Uterus (tissue), 4 donors: ENCODE data around the gene WDR35. TPM values are rescaled to one million over a fixed set of nuclear protein-coding genes. Genes with fewer than 3 reads are reported as not detected.
"Not testable (repeated sequence)": the region's sequence is repeated elsewhere in the genome, so short reads cannot be mapped to it uniquely, and the experiment has no call there.

Experiments
- DNase-seq, 2 donors: peaks; one replicate each; pipeline ENCODE4 v3.0.0-alpha.2; 2019 to 2020
- H3K27ac ChIP-seq, 2 donors: fragments of 200-600 bp; sonication (generic); 1 replicate in 1 of 2; 2 replicates in 1 of 2; pipeline ENCODE4 v1.5.1; 2016 to 2018
- H3K27me3 ChIP-seq, 2 donors: fragments of 200-600 bp; sonication (generic); one replicate each; pipeline ENCODE4 v1.5.1; 2018 to 2019; ENCODE audit warnings: control low read depth in 1 of 2
- H3K36me3 ChIP-seq, 2 donors: fragments of 200-600 bp; sonication (generic); one replicate each; pipeline ENCODE4 v1.5.1; 2019; ENCODE audit warnings: control low read depth in 1 of 2
- H3K4me1 ChIP-seq, 2 donors: fragments of 200-600 bp; sonication (generic); one replicate each; pipeline ENCODE4 v1.5.1; 2018 to 2019; ENCODE audit warnings: control low read depth in 1 of 2
- H3K4me3 ChIP-seq, 2 donors: fragments of 200-600 bp; sonication (generic); 1 replicate in 1 of 2; 2 replicates in 1 of 2; pipeline ENCODE4 v1.5.1; 2018 to 2019; ENCODE audit warnings: mild to moderate bottlenecking in 1 of 2
- H3K9me3 ChIP-seq, 2 donors: fragments of 200-600 bp; sonication (generic); one replicate each; pipeline ENCODE4 v1.5.1; 2019; ENCODE audit warnings: control low read depth in 1 of 2
- CTCF ChIP-seq, 4 experiments: fragments of 200-600 bp in 2 of 4; fragments of 450-650 bp in 2 of 4; sonication (generic) in 2 of 4; IDR thresholded peaks; one replicate each; pipeline ENCODE4 v1.5.1; 2016 to 2019; ENCODE audit warnings: antibody characterized with exemption in 4 of 4, mild to moderate bottlenecking in 2 of 4, moderate library complexity in 1 of 4
- POLR2A ChIP-seq, 2 donors: fragments of 450-650 bp; IDR thresholded peaks; one replicate each; pipeline ENCODE4 v1.6.1; 2016; ENCODE audit warnings: antibody characterized with exemption in 2 of 2, mild to moderate bottlenecking in 1 of 2, moderate library complexity in 1 of 2
- intact Hi-C: fragments of 100-400 bp; cut with DNase I; formaldehyde crosslinking; loops from one replicate; pipeline ENCODE4 v1.15.1; 2023; ENCODE audit warnings: low total_unique reads
- total RNA-seq, 4 donors: library from RNA; depleted of rRNA in 3 of 4; stranded (reverse); fragments of >200 nt in 3 of 4; gene quantifications; one replicate each; pipeline versions ENCODE4 v1.1.0 to v1.2.4, GENCODE V29; 2014 to 2023
- donor health status: DM: yes; HTN: yes; CAD: no.

Gene WDR35
- total RNA-seq, 4 donors from 2014 or later: 7.1 to 45.0 (median 20.7) TPM

DNA sequence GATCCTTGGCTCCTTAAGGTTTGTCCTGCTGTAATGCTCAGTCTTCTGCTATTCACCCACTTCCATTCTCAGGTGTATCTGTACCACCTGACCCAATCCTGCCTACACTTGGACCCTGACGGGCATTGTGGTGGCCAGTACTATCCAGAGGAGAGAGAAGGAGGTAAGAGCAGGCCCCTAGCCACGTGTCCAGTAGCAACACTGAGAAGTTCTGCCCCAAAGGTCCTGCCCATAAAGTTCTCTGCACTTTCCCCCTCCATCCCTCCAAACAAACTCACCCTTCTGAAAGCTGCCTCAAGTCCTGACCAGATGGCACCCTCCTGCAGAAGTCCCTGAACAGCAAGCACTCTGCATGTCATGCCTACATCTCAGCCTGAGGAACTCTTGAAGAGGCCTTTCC, 106.4 kb downstream of the WDR35 start:
- Histone ChIP-seq H3K36me3 (no peaks in the 10 kb centered on the region), H3K27ac (no peak overlapping the region), H3K4me1 (no peaks in the 10 kb centered on the region), H3K4me3 (no peak overlapping the region), H3K9me3 (no peaks in the 10 kb centered on the region), H3K27me3 (no peaks in the 10 kb centered on the region)
- TF ChIP-seq CTCF (IDR thresholded peaks at IDR 0.05) (no peak), POLR2A (IDR thresholded peaks at IDR 0.05) (no peak)
- intact Hi-C loops: no loop called here
- DNase-seq: no peak

DNA sequence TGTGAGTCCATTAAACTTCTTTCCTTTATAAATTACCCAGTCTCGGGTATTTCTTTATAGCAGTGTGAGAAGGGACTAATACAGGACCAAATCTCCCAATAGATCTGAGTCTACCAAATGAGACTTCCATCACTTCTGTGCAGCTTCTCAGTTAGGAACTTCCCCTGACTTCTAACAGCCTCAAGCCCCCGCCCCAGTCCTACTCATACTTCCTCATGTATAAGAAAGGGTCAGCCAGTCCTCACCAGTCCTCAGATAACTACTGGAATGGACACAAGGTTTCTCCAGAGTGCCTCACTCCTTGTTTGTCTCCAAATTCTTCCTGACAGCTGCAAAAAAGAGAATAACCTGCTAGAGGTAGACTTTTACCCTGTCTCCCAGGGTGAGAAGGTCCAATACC, 107.6 kb downstream of the WDR35 start:
- H3K36me3 ChIP-seq: no peaks in the 10 kb centered on the region
- no peak overlapping the region for H3K27ac ChIP-seq
- H3K4me1 ChIP-seq: no peaks in the 10 kb centered on the region
- no peak for TF ChIP-seq POLR2A (IDR thresholded peaks at IDR 0.05)
- DNase-seq: no peak
- H3K4me3 ChIP-seq: no peak overlapping the region
- no peaks in the 10 kb centered on the region for H3K27me3 ChIP-seq
- intact Hi-C loops: no loop called here
- H3K9me3 ChIP-seq: no peaks in the 10 kb centered on the region

DNA sequence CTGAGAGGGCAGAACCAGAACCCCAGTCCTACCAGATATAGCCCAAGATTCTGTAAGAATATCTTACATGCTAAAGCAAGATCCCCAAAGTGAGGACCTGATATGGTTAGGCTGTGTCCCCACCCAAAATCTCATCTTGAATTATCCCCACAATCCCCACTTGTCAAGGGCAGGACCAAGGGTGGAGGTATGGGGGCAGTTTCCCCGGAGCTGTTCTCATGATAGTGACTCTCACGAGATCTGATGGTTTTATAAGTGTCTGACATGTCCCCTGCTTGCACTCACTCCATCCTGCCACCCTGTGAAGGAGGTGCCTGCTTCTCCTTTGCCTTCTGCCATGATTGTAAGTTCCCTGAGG, 108.0 kb downstream of the WDR35 start:
- TF ChIP-seq CTCF (IDR thresholded peaks at IDR 0.05): no peak
- TF ChIP-seq POLR2A (IDR thresholded peaks at IDR 0.05): no peak
- DNase-seq: no peak
- no peak overlapping the region for H3K4me3 ChIP-seq
- H3K27ac ChIP-seq: no peak overlapping the region
- H3K36me3 ChIP-seq: no peaks in the 10 kb centered on the region
- no peaks in the 10 kb centered on the region for H3K27me3 ChIP-seq
- intact Hi-C loops: no loop called here
- H3K9me3 ChIP-seq: no peaks in the 10 kb centered on the region
- no peaks in the 10 kb centered on the region for H3K4me1 ChIP-seq

DNA sequence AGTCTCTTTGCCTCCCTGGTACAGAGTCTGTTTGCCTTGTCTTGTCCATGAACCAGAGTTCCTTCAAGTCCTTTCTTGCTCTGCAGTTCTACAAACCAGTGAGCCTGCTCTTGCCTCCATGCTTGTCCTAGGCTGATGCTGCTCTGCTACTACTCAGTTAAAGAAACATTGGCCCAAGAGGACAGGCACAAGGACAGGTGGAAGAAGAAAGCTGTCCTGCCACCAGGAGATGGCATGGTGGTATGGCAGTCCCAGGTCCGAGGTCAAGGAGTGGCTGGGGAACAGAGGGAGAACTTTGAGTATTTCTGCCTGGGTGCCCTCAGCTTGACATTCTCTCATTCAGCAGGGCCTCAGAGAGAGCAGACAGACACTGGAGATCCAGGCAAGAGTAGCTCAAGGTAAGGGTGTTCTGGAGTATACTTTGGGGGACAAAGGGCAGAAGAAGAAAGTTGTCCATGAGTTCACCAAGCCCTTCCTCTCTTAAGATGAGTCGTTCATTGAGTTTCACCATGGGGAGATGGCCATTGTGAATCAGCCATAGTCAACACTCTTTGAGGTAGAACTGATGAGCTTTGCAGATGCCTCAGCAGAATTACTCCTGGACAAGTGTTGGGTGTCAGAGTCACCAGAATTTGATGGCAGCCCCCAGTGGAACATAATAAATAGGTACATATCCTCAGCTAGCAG, 108.5 kb downstream of the WDR35 start:
- Histone ChIP-seq H3K4me1 (no peaks in the 10 kb centered on the region), H3K27me3 (no peaks in the 10 kb centered on the region), H3K36me3 (no peaks in the 10 kb centered on the region), H3K27ac (no peak overlapping the region), H3K9me3 (no peaks in the 10 kb centered on the region), H3K4me3 (no peak overlapping the region)
- intact Hi-C loops: no loop called here
- no peak for DNase-seq
- no peak for TF ChIP-seq POLR2A (IDR thresholded peaks at IDR 0.05)
- TF ChIP-seq CTCF (IDR thresholded peaks at IDR 0.05): no peak

DNA sequence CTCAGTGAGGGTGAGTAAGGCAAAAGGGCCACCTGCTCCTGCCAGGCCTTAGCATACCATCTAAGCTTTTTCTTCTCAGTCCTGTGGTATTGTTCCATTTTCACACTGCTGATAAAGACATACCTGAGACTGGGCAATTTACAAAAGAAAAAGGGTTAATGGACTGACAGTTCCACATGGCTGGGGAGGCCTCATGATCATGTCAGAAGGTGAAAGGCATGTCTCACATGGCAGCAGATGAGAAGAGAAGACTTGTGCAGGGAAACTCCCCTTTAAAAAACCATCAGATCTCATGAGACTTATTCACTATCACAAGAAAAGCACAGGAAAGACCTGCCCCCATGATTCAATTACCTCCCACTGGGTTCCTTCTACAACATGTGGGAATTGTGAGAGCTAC, 109.7 kb downstream of the WDR35 start:
- H3K27me3 ChIP-seq, intact Hi-C loops: not testable (repeated sequence)

DNA sequence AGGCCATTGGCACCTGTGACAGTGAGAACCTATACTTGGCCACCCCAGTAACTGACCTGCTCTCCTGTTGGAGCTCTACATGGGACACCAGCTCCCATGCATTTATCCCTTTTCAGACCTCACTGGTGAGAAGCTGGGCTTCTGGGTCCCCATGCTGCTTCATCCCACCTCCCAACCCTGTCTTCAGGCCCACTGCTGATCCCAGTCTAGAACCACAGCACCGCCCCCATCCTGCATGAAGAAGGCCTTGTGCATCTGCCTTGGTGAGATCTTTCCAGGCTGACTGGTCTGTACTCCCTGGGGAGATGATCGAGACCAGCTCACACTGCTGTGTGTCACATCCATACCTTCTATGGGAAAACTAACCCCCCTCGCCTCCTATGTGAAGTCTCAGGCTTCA, 110.8 kb downstream of the WDR35 start:
- Histone ChIP-seq H3K27me3 (no peaks in the 10 kb centered on the region), H3K4me1 (no peaks in the 10 kb centered on the region), H3K9me3 (no peaks in the 10 kb centered on the region), H3K4me3 (no peak overlapping the region), H3K27ac (no peak overlapping the region), H3K36me3 (no peaks in the 10 kb centered on the region)
- no peak for DNase-seq
- intact Hi-C loops: no loop called here
- TF ChIP-seq CTCF (IDR thresholded peaks at IDR 0.05) (no peak), POLR2A (IDR thresholded peaks at IDR 0.05) (no peak)

More for the DNA sequence above, 109.7 kb downstream of the WDR35 start:
- H3K36me3 ChIP-seq, DNase-seq, H3K27ac ChIP-seq, H3K4me3 ChIP-seq, H3K9me3 ChIP-seq, H3K4me1 ChIP-seq: not testable (repeated sequence)
